Inflammatory macrophage (primary cell): ENCODE measurements around the gene TSKS.
A peak's percentile ranks its signal among the peaks of the same experiment; 100 is the strongest.

Experiments
- DNase-seq, 2 donors: peaks; one replicate each; pipeline ENCODE4 v3.0.0-alpha.2; 2020 to 2022

Gene TSKS

GRCh38 chr19:49795615-49796014 is 32.5 kb upstream of the TSKS start:
- DNase-seq, result no peak

GRCh38 chr19:49793561-49793840 is 30.4 kb upstream of the TSKS start:
- DNase-seq, result no peak

- DNase-seq, result no peak
These were observed 29.9 kb upstream of the TSKS start for GRCh38 chr19:49792829-49793560.

- DNase-seq, result no peak
These were observed 28.8 kb upstream of the TSKS start for GRCh38 chr19:49791776-49792445.

- no peak for DNase-seq
These were observed 27.8 kb upstream of the TSKS start for GRCh38 chr19:49790866-49791265.

GRCh38 chr19:49788857-49789256 is 25.8 kb upstream of the TSKS start:
- DNase-seq, result no peak

GRCh38 chr19:49787746-49788145 is 24.6 kb upstream of the TSKS start:
- DNase-seq, result no peak

- DNase-seq, result no peak
These were observed 23.3 kb upstream of the TSKS start for GRCh38 chr19:49786376-49786820.

GRCh38 chr19:49782515-49782914 is 19.4 kb upstream of the TSKS start:
- DNase-seq, result no peak

GRCh38 chr19:49781394-49781793 is 18.3 kb upstream of the TSKS start:
- DNase-seq, result peak in 1 of 2 donors; percentile 7

- DNase-seq, result no peak
These were observed 17.8 kb upstream of the TSKS start for GRCh38 chr19:49780861-49781260.

GRCh38 chr19:49779731-49780555 is 16.8 kb upstream of the TSKS start:
- peak; percentile 51 to 81 for DNase-seq

GRCh38 chr19:49776371-49776764 is 13.3 kb upstream of the TSKS start:
- no peak for DNase-seq

GRCh38 chr19:49775742-49776370 is 12.8 kb upstream of the TSKS start:
- DNase-seq, result no peak

- DNase-seq, result no peak
These were observed 11.9 kb upstream of the TSKS start for GRCh38 chr19:49774969-49775368.

GRCh38 chr19:49773663-49774350 is 10.7 kb upstream of the TSKS start:
- DNase-seq, result no peak

- no peak for DNase-seq
These were observed 9.8 kb upstream of the TSKS start for GRCh38 chr19:49772850-49773432.

- no peak for DNase-seq
These were observed 8.6 kb upstream of the TSKS start for GRCh38 chr19:49771674-49772139.

- DNase-seq, result no peak
These were observed 7.4 kb upstream of the TSKS start for GRCh38 chr19:49770529-49770928.

- no peak for DNase-seq
These were observed 5.0 kb upstream of the TSKS start for GRCh38 chr19:49767967-49768581.

GRCh38 chr19:49767381-49767780 is 4.3 kb upstream of the TSKS start:
- DNase-seq, result no peak

- DNase-seq, result no peak
These were observed 3.8 kb upstream of the TSKS start, which contains the start of gene AP2A1 for GRCh38 chr19:49766930-49767299. Gene AP2A1, plus strand, starts transcription at chr19:49767001. Its CDS starts 133 bp downstream, at chr19:49767134.
